Common myeloid progenitor, CD34-positive (primary cell): ENCODE results near the gene HSPD1.

Experiments
- CTCF ChIA-PET: fragments of 350-600 bp; sonication (Branson Sonifier 250); formaldehyde crosslinking; loops from one replicate; lab custom pipeline; 2021; ENCODE audit warnings: antibody characterized with exemption; lab: Charles Lee
- POLR2A ChIA-PET: fragments of 350-600 bp; sonication (Branson Sonifier 250); formaldehyde crosslinking; loops from one replicate; lab custom pipeline; 2021; ENCODE audit warnings: antibody characterized with exemption; lab: Charles Lee
- DNase-seq, 3 donors: peaks; one replicate each; pipeline versions ENCODE4 v3.0.0 to v3.0.0-alpha.2; 2013
- H3K27ac ChIP-seq, 2 experiments: 1 replicate in 1 of 2; 2 replicates in 1 of 2; pipeline ENCODE4 v1.7.0; 2013; ENCODE audit warnings: inconsistent platforms in 2 of 2, low read length in 2 of 2, mild to moderate bottlenecking in 2 of 2, low read depth in 1 of 2, moderate library complexity in 1 of 2; ENCODE audit not compliant: severe bottlenecking in 2 of 2, insufficient read depth in 1 of 2, poor library complexity in 1 of 2
- H3K27me3 ChIP-seq, 5 experiments: replicated peaks in 2 of 5; 1 replicate in 3 of 5; 2 replicates in 2 of 5; pipeline versions ENCODE4 v1.6.1 to v1.7.0; 2013; ENCODE audit warnings: low read length in 4 of 5, mild to moderate bottlenecking in 2 of 5, moderate library complexity in 2 of 5, inconsistent platforms in 1 of 5; ENCODE audit not compliant: insufficient read depth in 5 of 5, control insufficient read depth in 4 of 5
- H3K36me3 ChIP-seq, 4 experiments: 1 replicate in 2 of 4; 2 replicates in 2 of 4; pipeline versions ENCODE4 v1.6.1 to v1.7.0; 2013; ENCODE audit warnings: low read length in 3 of 4, control low read depth in 1 of 4, mild to moderate bottlenecking in 1 of 4; ENCODE audit not compliant: control insufficient read depth in 4 of 4, insufficient read depth in 4 of 4
- H3K4me1 ChIP-seq, 4 experiments: 1 replicate in 3 of 4; 2 replicates in 1 of 4; pipeline versions ENCODE4 v1.6.1 to v1.7.1; 2013; ENCODE audit warnings: low read length in 3 of 4, mild to moderate bottlenecking in 3 of 4, control low read depth in 1 of 4, inconsistent platforms in 1 of 4, moderate library complexity in 1 of 4; ENCODE audit not compliant: control insufficient read depth in 4 of 4, insufficient read depth in 4 of 4; ENCODE audit errors: control extremely low read depth in 1 of 4
- H3K4me3 ChIP-seq, 7 experiments: 1 replicate in 4 of 7; 2 replicates in 3 of 7; pipeline versions ENCODE4 v1.5.1 to v1.7.0; 2013; ENCODE audit warnings: mild to moderate bottlenecking in 7 of 7, low read length in 6 of 7, moderate library complexity in 6 of 7, inconsistent platforms in 2 of 7, low read depth in 2 of 7, control low read depth in 1 of 7; ENCODE audit not compliant: insufficient read depth in 4 of 7, control insufficient read depth in 1 of 7; ENCODE audit errors: extremely low read depth in 1 of 7
- H3K9me3 ChIP-seq, 5 experiments: 1 replicate in 4 of 5; 2 replicates in 1 of 5; pipeline versions ENCODE4 v1.6.1 to v1.7.1; 2013; ENCODE audit warnings: low read length in 4 of 5, mild to moderate bottlenecking in 2 of 5, inconsistent platforms in 1 of 5, low read depth in 1 of 5, moderate library complexity in 1 of 5; ENCODE audit not compliant: control insufficient read depth in 4 of 5, insufficient read depth in 2 of 5; ENCODE audit errors: control extremely low read depth in 1 of 5
- WGBS: methylation state at CpG from one replicate; pipeline ENCODE4 v1.1.5; 2013; ENCODE audit not compliant: insufficient coverage; 5-methylcytosine and 5-hydroxymethylcytosine counted together

HSPD1 gene

GRCh38 chr2:197517150-197517549 is 17.5 kb upstream of the HSPD1 start:
- H3K27ac ChIP-seq: peak overlapping the region; percentile 80 to 95
- H3K4me3 ChIP-seq: peak overlapping the region in 6 of 7 experiments; percentile 90 to 98 (median 93)
- H3K9me3 ChIP-seq: peaks cover 0 to 10% (median 3%) of the 10 kb centered on the region in 5 experiments
- DNase-seq: no peak
- H3K27me3 ChIP-seq: no peaks in the 10 kb centered on the region
- WGBS: 80% methylated on average over 1 of the region's 2 CpGs
- peaks cover 10 to 24% (median 20%) of the 10 kb centered on the region in 4 experiments for H3K4me1 ChIP-seq
- ChIA-PET POLR2A (interaction anchor here (0.6 to 3.2 kb wide), 3 partner anchors 13 to 47 kb away, joined by 4 to 34 read pairs (median 6); partner anchors contain the start of genes HSPD1 and HSPE1), CTCF (no interaction called here)
- H3K36me3 ChIP-seq: peaks cover 0 to 16% (median 8%) of the 10 kb centered on the region in 4 experiments

GRCh38 chr2:197516393-197516761 is 16.7 kb upstream of the HSPD1 start:
- ChIA-PET POLR2A (interaction anchor here (0.8 to 3.2 kb wide), 5 partner anchors 13 to 81 kb away, joined by 3 to 34 read pairs (median 6); partner anchors contain the start of genes HSPD1, HSPE1 and SF3B1), CTCF (interaction anchor here (1.0 kb wide), 1 partner anchor 9 kb away, joined by 3 read pairs; no protein-coding TSS in a partner anchor)
- WGBS: 0% methylated on average over 5 of the region's 17 CpGs
- peaks cover 0 to 16% (median 8%) of the 10 kb centered on the region in 4 experiments for H3K36me3 ChIP-seq
- peak overlapping the region; percentile 80 to 95 for H3K27ac ChIP-seq
- DNase-seq: no peak
- peak overlapping the region; percentile 90 to 98 (median 92) for H3K4me3 ChIP-seq
- H3K27me3 ChIP-seq: no peaks in the 10 kb centered on the region
- H3K4me1 ChIP-seq: peaks cover 10 to 24% (median 20%) of the 10 kb centered on the region in 4 experiments
- peaks cover 0 to 10% (median 3%) of the 10 kb centered on the region in 5 experiments for H3K9me3 ChIP-seq

DNA sequence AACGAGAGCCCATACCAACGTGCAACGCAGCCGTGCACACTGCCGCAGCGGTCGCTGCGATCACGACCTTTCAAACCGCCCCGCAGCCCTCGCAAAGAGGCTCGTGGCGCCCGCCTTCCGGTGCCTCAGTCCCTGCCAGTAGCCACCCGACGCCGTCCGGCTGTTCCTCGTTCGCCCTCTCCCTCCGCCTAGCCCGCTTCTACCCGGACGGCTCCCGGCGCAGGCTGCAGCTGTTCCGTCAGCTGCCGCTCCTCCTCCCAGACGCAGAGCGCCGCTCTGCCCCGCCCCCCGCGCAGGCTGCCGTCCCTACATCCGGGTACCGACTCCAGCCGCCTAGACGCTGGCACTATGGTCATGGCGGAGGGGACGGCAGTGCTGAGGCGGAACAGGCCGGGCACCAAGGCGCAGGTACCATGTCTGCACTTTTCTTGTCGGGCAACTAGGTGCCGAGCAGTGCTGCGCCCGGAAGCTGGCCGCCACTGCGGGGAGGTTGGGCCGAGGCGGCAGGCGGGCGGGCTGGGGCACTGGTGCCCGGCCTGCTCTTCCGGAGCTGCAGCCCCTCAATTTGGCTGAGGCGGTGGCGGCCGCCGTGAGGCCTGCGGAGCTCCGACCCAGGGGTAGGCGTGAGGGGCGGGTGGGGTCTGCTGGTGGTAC is 16.2 kb upstream of the HSPD1 start, which contains the start of gene MOB4:
TSS of gene MOB4 (plus strand) at position 328 of the 654 bp plus-strand sequence. CDS start at position 349, 21 bp downstream.
- peaks cover 10 to 24% (median 20%) of the 10 kb centered on the region in 4 experiments for H3K4me1 ChIP-seq
- H3K36me3 ChIP-seq: peaks cover 0 to 12% (median 8%) of the 10 kb centered on the region in 4 experiments
- ChIA-PET CTCF (interaction anchor here (1.0 to 1.3 kb wide), 3 partner anchors 10 to 48 kb away, joined by 3 to 4 read pairs (median 3); no protein-coding TSS in a partner anchor), POLR2A (interaction anchor here (0.5 to 3.2 kb wide), 7 partner anchors 12 to 908 kb away, joined by 3 to 34 read pairs (median 6); partner anchors contain the start of genes HSPD1, HSPE1 and SF3B1)
- peak; percentile 95 to 98 (median 98) for DNase-seq
- WGBS: under 1% methylated on average over 64 of the region's 66 CpGs
- peak within 1 kb of the TSS; percentile 80 to 95 for H3K27ac ChIP-seq
- no peaks in the 10 kb centered on the region for H3K27me3 ChIP-seq
- peak within 1 kb of the TSS; percentile 90 to 98 (median 92) for H3K4me3 ChIP-seq
- peaks cover 0 to 7% (median 0%) of the 10 kb centered on the region in 5 experiments for H3K9me3 ChIP-seq

DNA sequence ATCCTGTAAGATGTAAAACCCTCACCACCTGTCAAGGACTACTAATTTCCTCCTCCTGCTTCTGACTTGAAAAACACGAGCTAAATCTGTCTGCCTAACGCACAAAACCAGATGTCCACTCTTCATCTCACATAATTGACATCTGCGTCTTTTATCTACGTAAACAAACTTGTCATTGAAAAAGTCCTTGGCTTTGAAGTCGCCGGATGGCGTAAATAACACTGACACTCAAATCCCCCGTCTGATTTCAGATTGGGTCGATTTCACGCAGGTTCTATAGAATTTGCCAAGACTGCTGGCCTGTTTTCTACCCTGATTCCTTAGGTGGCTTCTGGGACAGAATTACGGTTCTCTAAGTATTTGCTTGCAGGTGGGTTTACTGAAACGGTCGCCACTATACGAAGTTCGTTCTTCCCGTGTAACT is 15.7 kb upstream of the HSPD1 start:
- Histone ChIP-seq H3K9me3 (peaks cover 0 to 4% (median 0%) of the 10 kb centered on the region in 5 experiments), H3K27ac (peak overlapping the region; percentile 73 to 95), H3K27me3 (no peaks in the 10 kb centered on the region), H3K36me3 (peaks cover 0 to 7% (median 4%) of the 10 kb centered on the region in 4 experiments), H3K4me1 (peaks cover 10 to 24% (median 20%) of the 10 kb centered on the region in 4 experiments), H3K4me3 (peak overlapping the region; percentile 90 to 98 (median 92))
- ChIA-PET POLR2A (interaction anchor here (0.5 to 3.2 kb wide), 5 partner anchors 11 to 908 kb away, joined by 3 to 34 read pairs (median 6); partner anchors contain the start of genes HSPD1, HSPE1 and SF3B1), CTCF (interaction anchor here (1.0 to 1.3 kb wide), 3 partner anchors 9 to 47 kb away, joined by 3 to 5 read pairs (median 4); no protein-coding TSS in a partner anchor)
- WGBS: 0% methylated on average over 16 of the region's 16 CpGs
- no peak for DNase-seq

- H3K4me1 ChIP-seq: peaks cover 10 to 24% (median 20%) of the 10 kb centered on the region in 4 experiments
- 83% methylated on average over 1 of the region's 3 CpGs for WGBS
- no peaks in the 10 kb centered on the region for H3K9me3 ChIP-seq
- H3K27me3 ChIP-seq: no peaks in the 10 kb centered on the region
- DNase-seq: peak in 2 of 3 donors; percentile 31 to 39
- H3K27ac ChIP-seq: peak overlapping the region; percentile 73 to 95
- peaks cover 0 to 6% (median under 1%) of the 10 kb centered on the region in 4 experiments for H3K36me3 ChIP-seq
- CTCF ChIA-PET: interaction anchor here (1.1 to 1.3 kb wide), 2 partner anchors 9 to 12 kb away, joined by 3 to 5 read pairs; no protein-coding TSS in a partner anchor
- POLR2A ChIA-PET: interaction anchor here (3.2 kb wide), 1 partner anchor 15 kb away, joined by 34 read pairs; the partner anchor contains the start of genes HSPD1 and HSPE1
- H3K4me3 ChIP-seq: peak overlapping the region in 6 of 7 experiments; percentile 90 to 98 (median 93)
Measured at GRCh38 chr2:197514754-197515153, 15.1 kb upstream of the HSPD1 start.

DNA sequence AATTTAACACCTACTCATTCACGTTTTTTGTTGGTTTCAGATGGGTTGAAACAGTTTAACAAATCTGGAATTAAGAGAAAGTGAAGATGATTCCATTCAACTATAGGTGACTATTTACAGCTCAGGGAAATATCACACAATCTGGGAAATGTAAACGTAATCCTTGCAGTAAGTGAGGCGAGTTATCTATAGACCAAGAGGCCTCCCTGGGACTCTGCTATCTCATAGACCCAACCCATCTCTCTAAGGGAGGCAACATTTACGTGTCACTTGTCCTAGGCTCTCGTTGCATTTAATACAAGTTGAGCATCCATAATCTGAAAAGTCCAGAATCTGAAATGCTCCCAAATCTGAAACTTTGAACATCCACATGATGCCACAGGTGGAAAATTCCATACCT is 14.3 kb upstream of the HSPD1 start:
- WGBS: 100% methylated on average over 3 of the region's 5 CpGs
- Histone ChIP-seq H3K9me3 (no peaks in the 10 kb centered on the region), H3K36me3 (peaks cover 0 to under 1% (median 0%) of the 10 kb centered on the region in 4 experiments), H3K27ac (no peak overlapping the region), H3K4me3 (no peak overlapping the region), H3K4me1 (peaks cover 10 to 24% (median 20%) of the 10 kb centered on the region in 4 experiments), H3K27me3 (no peaks in the 10 kb centered on the region)
- ChIA-PET CTCF (interaction anchor here (1.2 to 1.5 kb wide), 2 partner anchors 11 to 13 kb away, joined by 5 to 8 read pairs; partner anchors contain the start of gene HSPE1), POLR2A (no interaction called here)
- no peak for DNase-seq
